ENCODE data around the gene COMMD6.

DNA sequence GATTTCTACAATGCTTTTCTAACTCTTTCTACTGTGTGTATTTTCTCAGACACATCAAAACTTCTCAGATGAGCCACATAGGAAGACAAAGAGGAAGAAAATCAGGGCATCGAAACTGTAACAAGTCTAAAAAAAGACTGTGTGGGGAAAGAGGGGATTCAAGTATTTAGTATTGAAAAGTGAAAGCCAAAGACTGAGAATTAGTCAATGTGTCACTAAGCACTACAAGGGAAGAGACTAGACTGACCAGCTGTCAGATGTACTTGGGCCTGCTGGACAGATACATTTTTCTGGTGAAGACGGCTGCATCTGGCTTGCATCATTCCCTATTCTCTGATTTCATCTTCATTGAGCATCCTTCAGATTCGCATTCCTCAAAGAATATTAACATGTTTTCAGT lies 25.4 kb downstream of the COMMD6 start:
- TF ChIP-seq, protein P1, sequence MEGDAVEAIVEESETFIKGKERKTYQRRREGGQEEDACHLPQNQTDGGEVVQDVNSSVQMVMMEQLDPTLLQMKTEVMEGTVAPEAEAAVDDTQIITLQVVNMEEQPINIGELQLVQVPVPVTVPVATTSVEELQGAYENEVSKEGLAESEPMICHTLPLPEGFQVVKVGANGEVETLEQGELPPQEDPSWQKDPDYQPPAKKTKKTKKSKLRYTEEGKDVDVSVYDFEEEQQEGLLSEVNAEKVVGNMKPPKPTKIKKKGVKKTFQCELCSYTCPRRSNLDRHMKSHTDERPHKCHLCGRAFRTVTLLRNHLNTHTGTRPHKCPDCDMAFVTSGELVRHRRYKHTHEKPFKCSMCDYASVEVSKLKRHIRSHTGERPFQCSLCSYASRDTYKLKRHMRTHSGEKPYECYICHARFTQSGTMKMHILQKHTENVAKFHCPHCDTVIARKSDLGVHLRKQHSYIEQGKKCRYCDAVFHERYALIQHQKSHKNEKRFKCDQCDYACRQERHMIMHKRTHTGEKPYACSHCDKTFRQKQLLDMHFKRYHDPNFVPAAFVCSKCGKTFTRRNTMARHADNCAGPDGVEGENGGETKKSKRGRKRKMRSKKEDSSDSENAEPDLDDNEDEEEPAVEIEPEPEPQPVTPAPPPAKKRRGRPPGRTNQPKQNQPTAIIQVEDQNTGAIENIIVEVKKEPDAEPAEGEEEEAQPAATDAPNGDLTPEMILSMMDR (conservative IDR thresholded peaks at IDR 0.05; ENCODE audit: low read depth, low read length): no peak
- TF ChIP-seq MXI1 (IDR thresholded peaks at IDR 0.05; ENCODE audit: borderline replicate concordance, low read depth, low read length) (no peak), POLR2A (IDR thresholded peaks at IDR 0.05; ENCODE audit: low read depth, low read length) (no peak), RAD21 (IDR thresholded peaks at IDR 0.05; ENCODE audit: low read length) (no peak)
- TF ChIP-seq, protein P2, sequence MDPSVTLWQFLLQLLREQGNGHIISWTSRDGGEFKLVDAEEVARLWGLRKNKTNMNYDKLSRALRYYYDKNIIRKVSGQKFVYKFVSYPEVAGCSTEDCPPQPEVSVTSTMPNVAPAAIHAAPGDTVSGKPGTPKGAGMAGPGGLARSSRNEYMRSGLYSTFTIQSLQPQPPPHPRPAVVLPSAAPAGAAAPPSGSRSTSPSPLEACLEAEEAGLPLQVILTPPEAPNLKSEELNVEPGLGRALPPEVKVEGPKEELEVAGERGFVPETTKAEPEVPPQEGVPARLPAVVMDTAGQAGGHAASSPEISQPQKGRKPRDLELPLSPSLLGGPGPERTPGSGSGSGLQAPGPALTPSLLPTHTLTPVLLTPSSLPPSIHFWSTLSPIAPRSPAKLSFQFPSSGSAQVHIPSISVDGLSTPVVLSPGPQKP (IDR thresholded peaks at IDR 0.05; ENCODE audit: borderline replicate concordance, low read depth, low read length): no peak

Data from IMR-90 (cell line).